DOHH2 (cell line): ENCODE results near the gene EDARADD.

Experiments used
- CTCF ChIP-seq: fragments of 200-600 bp; sonication (generic); IDR thresholded peaks from one replicate; pipeline ENCODE4 v1.5.1; 2014; ENCODE audit warnings: antibody characterized with exemption, mild to moderate bottlenecking, low read depth, low read length; ENCODE audit not compliant: poor library complexity, severe bottlenecking
- EZH2phosphoT487 ChIP-seq: fragments of 200-600 bp; sonication (generic); IDR thresholded peaks from 2 replicates; pipeline ENCODE4 v1.6.1; 2017; ENCODE audit warnings: borderline replicate concordance, mild to moderate bottlenecking, antibody characterized with exemption, low read length, moderate library complexity, mixed read lengths

- TF ChIP-seq CTCF = no peak
- TF ChIP-seq EZH2phosphoT487 = no peak
Observed at GRCh38 chr1:236469466-236469865, 75.4 kb downstream of the EDARADD start.
